Keratinocyte (primary cell): ENCODE results near the gene ERBB3.

Experiments
- CTCF ChIP-seq, 3 experiments: IDR thresholded peaks in 1 of 3; conservative IDR thresholded peaks in 1 of 3; optimal IDR thresholded peaks in 1 of 3; 2 replicates in 2 of 3; 3 replicates in 1 of 3; pipeline versions ENCODE3 to v1.5.1; 2011; ENCODE audit warnings: low read length in 3 of 3, mild to moderate bottlenecking in 3 of 3, moderate library complexity in 2 of 3, control low read depth in 1 of 3, inconsistent platforms in 1 of 3; ENCODE audit not compliant: insufficient read depth in 2 of 3; ENCODE audit errors: extremely low read depth in 1 of 3
- EZH2 ChIP-seq: IDR thresholded peaks from one replicate; pipeline ENCODE4 v1.6.1; 2012; ENCODE audit warnings: inconsistent platforms, mild to moderate bottlenecking, low read length, moderate library complexity

- TF ChIP-seq CTCF (optimal IDR thresholded peaks at IDR 0.05 in 1 of 3, IDR thresholded peaks at IDR 0.05 in 1 of 3, conservative IDR thresholded peaks at IDR 0.05 in 1 of 3; ENCODE audit: extremely low read depth in 1 of 3, insufficient read depth in 2 of 3, low read length in 3 of 3) (no peak), EZH2 (no peak)
These were observed 37.1 kb upstream of the ERBB3 start for GRCh38 chr12:56042843-56043242.
